Activated CD4-positive, alpha-beta T cell treated with anti-CD3 and anti-CD28 coated beads for 36 hours (primary cell): Measurements from ENCODE around the gene FOXJ1. TPM values are rescaled to one million over a fixed set of nuclear protein-coding genes. Genes with fewer than 3 reads are reported as not detected.

Experiments
- ATAC-seq: fragments of 200-7000 bp; cut with Tn5 transposase; one replicate; pipeline ENCODE4 v1.10.0; 2021; ENCODE audit warnings: mild to moderate bottlenecking, moderate library complexity
- CTCF ChIA-PET: fragments of 350-600 bp; sonication (Branson Sonifier 250); formaldehyde crosslinking; loops from one replicate; lab custom pipeline; 2021; ENCODE audit warnings: antibody characterized with exemption; lab: Charles Lee
- POLR2A ChIA-PET: fragments of 350-600 bp; sonication (Branson Sonifier 250); formaldehyde crosslinking; loops from one replicate; lab custom pipeline; 2021; ENCODE audit warnings: antibody characterized with exemption, inconsistent platforms; lab: Charles Lee
- DNase-seq: peaks from one replicate; pipeline ENCODE4 v3.0.0-alpha.2; 2020
- H3K27ac Mint-ChIP-seq: one replicate; pipeline ENCODE4 v1.8.0; 2021; ENCODE audit warnings: mixed read lengths
- H3K27me3 Mint-ChIP-seq: one replicate; pipeline ENCODE4 v1.8.0; 2021; ENCODE audit warnings: mixed read lengths
- H3K36me3 Mint-ChIP-seq: one replicate; pipeline ENCODE4 v1.8.0; 2021; ENCODE audit warnings: low read depth, mixed read lengths
- H3K4me1 Mint-ChIP-seq: one replicate; pipeline ENCODE4 v1.8.0; 2021; ENCODE audit warnings: mixed read lengths
- H3K4me3 Mint-ChIP-seq: one replicate; pipeline ENCODE4 v1.8.0; 2021; ENCODE audit warnings: mild to moderate bottlenecking, moderate library complexity, mixed read lengths
- H3K9me3 Mint-ChIP-seq: one replicate; pipeline ENCODE4 v1.8.0; 2021; ENCODE audit warnings: low read depth, mixed read lengths
- intact Hi-C, 2 experiments: fragments of 100-400 bp; cut with DNase I in 1 of 2; cut with micrococcal nuclease in 1 of 2; formaldehyde crosslinking; loops; one replicate each; pipeline versions ENCODE4 v1.14.2 to v1.15.1; 2022 to 2024; cut with DNase I, micrococcal nuclease
- total RNA-seq, 2 experiments: library from RNA; stranded (reverse); gene quantifications; one replicate each; pipeline ENCODE4 v1.2.3, GENCODE V29; 2021

Gene FOXJ1
- total RNA-seq, 2 experiments from 2014 or later = 0.47 to 0.53 TPM

DNA sequence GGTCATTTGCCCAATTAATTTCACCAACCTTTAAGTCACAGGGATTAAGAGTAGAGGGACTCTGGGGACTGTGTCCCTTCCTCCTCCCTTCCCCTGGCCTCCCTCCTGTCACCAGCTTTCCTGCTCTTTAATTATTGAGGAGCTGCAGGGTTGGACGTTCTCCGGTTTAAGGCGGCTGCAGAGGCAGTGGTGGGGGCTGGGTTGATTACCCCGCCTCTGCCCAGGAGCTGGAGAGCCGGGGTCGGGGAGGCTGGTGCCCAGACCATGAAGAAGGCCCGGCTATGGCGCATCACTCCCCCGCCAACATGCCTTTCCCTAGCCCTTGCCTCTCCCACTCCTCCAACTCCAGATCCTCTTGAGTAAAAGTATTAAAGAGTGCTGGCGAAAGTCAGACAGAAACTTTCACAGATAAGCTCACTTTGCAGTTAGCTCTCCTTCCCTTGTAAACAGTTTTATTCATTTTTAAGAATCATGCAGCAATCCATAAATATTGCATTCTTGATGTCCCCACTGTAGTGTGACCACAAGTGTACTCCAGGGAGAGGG, 1.1 kb upstream of the FOXJ1 start:
- no peaks in the 10 kb centered on the region for H3K9me3 Mint-ChIP-seq
- no peak for ATAC-seq
- no peak overlapping the region for H3K27ac Mint-ChIP-seq
- intact Hi-C loops = loop anchor here in 1 of 2 experiments (5.0 kb wide), 1 partner anchor 35 kb away; no protein-coding TSS in a partner anchor
- ChIA-PET CTCF (interaction anchor here (0.6 to 7.0 kb wide), 6 partner anchors 9 to 239 kb away, joined by 3 to 29 read pairs (median 4); no protein-coding TSS in a partner anchor), POLR2A (no interaction called here)
- no peak for DNase-seq
- peaks cover 9% of the 10 kb centered on the region for H3K27me3 Mint-ChIP-seq
- peaks cover 53% of the 10 kb centered on the region for H3K4me1 Mint-ChIP-seq
- peak overlapping the region; percentile 5 for H3K4me3 Mint-ChIP-seq
- no peaks in the 10 kb centered on the region for H3K36me3 Mint-ChIP-seq

DNA sequence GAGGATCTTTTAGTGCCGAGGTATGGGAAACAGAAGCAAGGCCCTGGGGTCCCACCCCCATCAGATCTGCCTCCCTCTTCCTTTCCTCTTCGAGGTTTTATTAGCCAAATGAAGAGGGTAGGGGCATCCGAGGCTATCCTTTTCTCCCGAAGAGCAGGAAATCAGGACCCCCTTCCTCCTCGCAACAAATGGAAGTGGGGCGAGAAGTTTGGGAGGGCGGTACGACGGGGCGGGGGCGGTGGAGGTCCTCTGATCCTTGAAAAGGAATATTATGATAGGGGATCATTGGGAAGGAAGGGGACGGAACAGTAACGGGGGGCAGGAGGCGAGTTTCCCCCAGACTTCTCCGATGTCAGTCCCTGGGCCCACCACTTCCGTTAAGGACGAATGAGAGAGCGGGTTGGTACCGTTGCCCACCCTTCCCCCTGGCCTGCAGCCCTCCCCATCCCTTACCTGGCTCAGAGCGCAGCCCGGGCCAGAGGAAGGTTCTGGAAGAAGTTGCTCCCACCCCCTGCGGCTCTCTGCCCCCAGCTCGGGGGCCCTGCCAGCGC, 309 bp downstream of the FOXJ1 start:
- intact Hi-C loops = loop anchor here (1.0 to 5.0 kb wide), 5 partner anchors 37 to 132 kb away; no protein-coding TSS in a partner anchor
- no peak for DNase-seq
- POLR2A ChIA-PET = interaction anchor here (0.8 to 1.0 kb wide), 2 partner anchors 39 to 128 kb away, joined by 3 to 4 read pairs; no protein-coding TSS in a partner anchor
- Mint-ChIP-seq H3K27me3 (peaks cover 9% of the 10 kb centered on the region), H3K9me3 (no peaks in the 10 kb centered on the region), H3K36me3 (no peaks in the 10 kb centered on the region), H3K27ac (no peak overlapping the region), H3K4me3 (peak overlapping the region; percentile 64), H3K4me1 (peaks cover 44% of the 10 kb centered on the region)
- ATAC-seq = peak; percentile 1
- CTCF ChIA-PET = interaction anchor here (1.0 to 7.0 kb wide), 4 partner anchors 15 to 139 kb away, joined by 3 to 29 read pairs (median 4); no protein-coding TSS in a partner anchor

- Mint-ChIP-seq H3K36me3 (no peaks in the 10 kb centered on the region), H3K27ac (no peak overlapping the region), H3K4me1 (peaks cover 43% of the 10 kb centered on the region), H3K4me3 (peak overlapping the region; percentile 64), H3K27me3 (peaks cover 9% of the 10 kb centered on the region), H3K9me3 (no peaks in the 10 kb centered on the region)
- ChIA-PET CTCF (interaction anchor here (0.6 to 1.2 kb wide), 3 partner anchors 14 to 135 kb away, joined by 3 to 5 read pairs (median 3); no protein-coding TSS in a partner anchor), POLR2A (interaction anchor here (0.7 kb wide), 1 partner anchor 126 kb away, joined by 4 read pairs; no protein-coding TSS in a partner anchor)
- ATAC-seq (peak; percentile 18), DNase-seq (peak; percentile 52)
- intact Hi-C loops = loop anchor here in 1 of 2 experiments (5.0 kb wide), 1 partner anchor 37 kb away; no protein-coding TSS in a partner anchor
Measured at GRCh38 chr17:76139801-76140660, 1.0 kb downstream of the FOXJ1 start.

DNA sequence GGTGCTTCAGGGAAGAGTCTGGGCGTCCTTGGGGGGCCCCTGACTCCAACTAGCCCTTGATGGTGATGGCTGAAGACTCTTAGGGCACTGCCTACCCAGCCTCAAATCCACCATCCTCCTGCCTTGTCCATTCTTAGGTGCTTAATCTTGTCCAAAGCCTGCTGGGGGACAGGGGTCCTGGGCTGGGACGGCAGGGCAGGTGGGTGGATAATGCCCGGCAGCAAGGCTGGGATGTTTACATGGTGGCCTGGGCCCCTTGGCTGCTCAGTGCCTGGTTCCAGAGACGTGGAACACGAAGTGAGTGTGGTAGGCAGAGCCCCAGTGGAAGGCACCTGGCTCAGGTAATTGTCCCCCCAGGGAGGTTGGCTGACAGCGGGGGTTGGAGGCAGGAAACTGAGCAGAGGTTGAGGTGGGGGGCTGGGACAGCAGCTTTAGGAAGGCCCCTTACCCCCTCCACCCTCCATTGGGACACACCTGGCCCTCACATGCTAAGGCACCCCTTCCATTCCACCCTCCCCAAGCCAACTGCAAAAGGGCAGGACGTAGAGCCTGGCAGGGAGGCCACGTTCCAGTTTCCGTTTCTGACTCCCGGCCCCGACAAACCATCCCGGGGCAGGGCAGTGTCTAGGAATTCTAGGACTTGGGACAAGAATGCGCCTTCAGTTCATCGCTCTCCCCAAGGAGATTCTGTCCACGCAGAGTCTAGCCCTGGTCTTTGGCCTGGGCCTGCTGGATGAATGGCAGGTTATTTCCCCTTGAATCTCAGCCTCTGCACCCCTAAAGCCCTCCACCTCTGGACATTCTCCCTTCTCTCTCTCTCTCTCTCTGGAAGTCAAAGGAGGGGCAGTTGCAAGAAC, 1.9 kb downstream of the FOXJ1 start:
- POLR2A ChIA-PET = interaction anchor here (1.7 kb wide), 1 partner anchor 133 kb away, joined by 3 read pairs; no protein-coding TSS in a partner anchor
- Mint-ChIP-seq H3K27ac (no peak overlapping the region), H3K27me3 (peaks cover 9% of the 10 kb centered on the region), H3K36me3 (no peaks in the 10 kb centered on the region), H3K4me3 (no peak overlapping the region), H3K4me1 (peaks cover 37% of the 10 kb centered on the region), H3K9me3 (no peaks in the 10 kb centered on the region)
- CTCF ChIA-PET = interaction anchor here (0.6 kb wide), 1 partner anchor 83 kb away, joined by 3 read pairs; no protein-coding TSS in a partner anchor
- intact Hi-C loops = no loop called here
- DNase-seq (no peak), ATAC-seq (no peak)

DNA sequence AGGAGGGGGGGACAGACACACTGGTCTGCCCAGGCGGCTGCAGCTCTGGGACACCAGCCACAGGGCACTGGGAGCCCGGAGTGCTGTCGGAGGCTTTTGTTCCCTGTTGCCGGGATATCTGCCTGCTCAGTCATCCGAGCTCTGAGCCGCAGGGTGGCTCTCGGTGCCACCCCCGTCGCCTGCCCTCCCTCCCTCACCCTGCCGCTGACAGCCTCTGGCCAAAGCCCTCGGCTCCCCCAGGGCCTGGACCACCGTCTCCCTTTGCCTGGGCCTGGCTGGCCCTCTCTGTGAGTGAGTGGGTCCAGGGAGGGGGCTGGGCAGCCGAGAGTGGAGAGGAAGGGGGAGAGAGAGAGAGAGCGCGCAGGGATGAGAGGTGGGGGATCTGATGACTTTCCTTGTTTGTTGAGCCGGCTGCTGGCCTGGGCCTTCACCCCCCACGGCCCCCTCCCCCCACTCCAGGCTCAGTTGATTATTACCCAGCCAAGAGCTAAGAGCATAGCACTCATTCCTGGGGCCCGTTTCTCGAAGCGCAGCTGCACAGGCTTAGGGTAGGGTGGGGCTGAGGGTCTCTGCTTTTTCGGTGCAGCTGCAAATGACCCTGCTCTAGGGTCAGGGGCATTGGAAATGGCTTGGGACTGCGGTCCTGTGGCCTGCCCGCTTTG, 2.7 kb downstream of the FOXJ1 start:
- Mint-ChIP-seq H3K4me1 (peaks cover 35% of the 10 kb centered on the region), H3K27ac (no peak overlapping the region), H3K9me3 (no peaks in the 10 kb centered on the region), H3K4me3 (no peak overlapping the region), H3K36me3 (no peaks in the 10 kb centered on the region), H3K27me3 (peaks cover 9% of the 10 kb centered on the region)
- CTCF ChIA-PET = interaction anchor here (0.6 kb wide), 1 partner anchor 83 kb away, joined by 3 read pairs; no protein-coding TSS in a partner anchor
- DNase-seq (no peak), ATAC-seq (no peak)
- intact Hi-C loops = no loop called here
- POLR2A ChIA-PET = interaction anchor here (1.7 kb wide), 1 partner anchor 134 kb away, joined by 3 read pairs; no protein-coding TSS in a partner anchor

DNA sequence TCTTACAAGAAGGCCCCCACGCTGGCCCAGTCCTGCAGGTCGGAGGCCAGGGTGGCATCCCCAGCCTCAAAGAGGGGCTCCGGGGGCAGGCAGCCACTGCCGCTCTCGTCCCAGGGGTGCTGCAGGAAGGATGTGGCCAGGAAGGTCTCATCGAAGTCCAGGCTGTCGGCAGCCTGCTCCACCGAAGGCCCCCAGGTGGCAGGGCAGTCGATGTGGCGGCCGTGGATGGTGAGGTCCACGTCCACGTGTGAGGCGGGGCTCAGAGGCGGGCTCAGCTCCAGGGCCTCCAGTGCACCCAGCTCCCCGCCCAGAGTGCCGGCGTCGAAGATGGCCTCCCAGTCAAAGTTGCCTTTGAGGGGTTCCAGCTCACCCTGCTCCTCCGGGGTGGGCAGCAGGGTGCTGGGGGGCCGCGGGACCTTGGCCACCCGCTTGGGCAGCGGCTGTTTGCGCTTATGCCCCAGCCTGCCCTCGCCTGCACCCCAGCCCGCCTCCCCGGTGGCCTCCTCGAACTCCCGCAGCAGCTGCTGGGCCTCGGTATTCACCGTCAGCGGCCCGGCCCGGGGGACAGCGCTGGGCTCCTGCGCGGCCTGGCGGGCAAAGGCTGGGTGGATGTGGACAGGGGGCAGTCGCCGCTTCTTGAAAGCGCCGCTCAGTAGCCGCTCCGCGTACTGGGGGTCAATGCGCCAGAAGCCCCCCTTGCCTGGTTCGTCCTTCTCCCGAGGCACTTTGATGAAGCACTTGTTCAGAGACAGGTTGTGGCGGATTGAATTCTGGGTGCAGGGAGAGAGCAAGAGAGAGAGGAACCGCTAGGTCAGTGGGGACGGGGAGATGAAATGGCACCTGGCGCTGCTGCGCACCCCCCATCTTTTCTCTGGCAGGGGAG, 3.5 kb downstream of the FOXJ1 start:
- Mint-ChIP-seq H3K9me3 (no peaks in the 10 kb centered on the region), H3K27me3 (peaks cover 9% of the 10 kb centered on the region), H3K36me3 (no peaks in the 10 kb centered on the region), H3K4me1 (peaks cover 28% of the 10 kb centered on the region), H3K4me3 (no peak overlapping the region), H3K27ac (no peak overlapping the region)
- POLR2A ChIA-PET = interaction anchor here (1.7 kb wide), 1 partner anchor 135 kb away, joined by 3 read pairs; no protein-coding TSS in a partner anchor
- DNase-seq = no peak
- CTCF ChIA-PET = interaction anchor here (0.7 kb wide), 1 partner anchor 143 kb away, joined by 3 read pairs; no protein-coding TSS in a partner anchor
- no peak for ATAC-seq
- intact Hi-C loops = no loop called here

- Mint-ChIP-seq H3K27me3 (peaks cover 9% of the 10 kb centered on the region), H3K9me3 (no peaks in the 10 kb centered on the region), H3K4me3 (no peak overlapping the region), H3K4me1 (peaks cover 23% of the 10 kb centered on the region), H3K36me3 (no peaks in the 10 kb centered on the region), H3K27ac (no peak overlapping the region)
- intact Hi-C loops = no loop called here
- POLR2A ChIA-PET = no interaction called here
- ATAC-seq (no peak), DNase-seq (no peak)
- CTCF ChIA-PET = interaction anchor here (0.7 kb wide), 1 partner anchor 144 kb away, joined by 3 read pairs; no protein-coding TSS in a partner anchor
Measured at GRCh38 chr17:76137001-76137350, 4.1 kb downstream of the FOXJ1 start.

DNA sequence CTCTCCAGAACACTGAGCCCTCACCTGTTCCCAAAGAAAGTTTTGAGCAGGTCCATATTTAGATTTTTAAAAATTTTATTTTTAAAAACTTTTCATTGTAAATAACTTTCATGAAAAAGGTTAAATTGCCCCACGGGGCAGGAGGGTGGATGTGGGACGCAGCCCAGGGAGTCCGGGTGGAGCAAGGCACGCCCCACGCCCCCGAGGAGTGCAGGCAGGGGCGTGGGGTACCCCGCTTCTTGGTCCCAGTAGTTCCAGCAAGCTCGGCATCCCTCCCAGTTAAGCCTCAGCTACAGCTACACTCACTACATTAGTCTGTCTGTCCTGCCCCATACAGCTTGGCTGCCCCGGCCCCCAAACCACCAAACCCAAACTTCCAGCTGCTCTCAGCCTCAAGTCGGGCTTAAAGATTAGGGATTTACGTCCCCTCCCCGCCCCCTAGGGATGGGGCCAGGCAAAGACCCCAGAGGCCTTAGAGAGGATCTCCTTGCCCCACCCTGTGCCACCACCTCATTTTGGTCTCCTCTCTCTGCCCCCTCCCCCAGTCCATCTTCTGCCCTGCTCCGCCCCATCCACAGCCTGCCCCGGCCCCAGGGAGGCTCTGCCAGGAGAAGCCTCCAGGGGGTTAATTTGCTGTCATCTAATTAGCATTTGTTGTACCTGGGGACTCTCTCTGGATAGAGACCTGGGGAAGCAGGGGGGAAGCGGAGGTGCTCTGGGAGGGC, 4.6 kb downstream of the FOXJ1 start:
- CTCF ChIA-PET = interaction anchor here (0.7 to 1.9 kb wide), 2 partner anchors 143 to 144 kb away, joined by 3 to 4 read pairs; no protein-coding TSS in a partner anchor
- POLR2A ChIA-PET = interaction anchor here (0.6 kb wide), 1 partner anchor 13 kb away, joined by 3 read pairs; no protein-coding TSS in a partner anchor
- intact Hi-C loops = no loop called here
- no peak for ATAC-seq
- Mint-ChIP-seq H3K9me3 (no peaks in the 10 kb centered on the region), H3K36me3 (no peaks in the 10 kb centered on the region), H3K27ac (no peak overlapping the region), H3K4me3 (no peak overlapping the region), H3K27me3 (peaks cover 9% of the 10 kb centered on the region), H3K4me1 (peaks cover 19% of the 10 kb centered on the region)
- no peak for DNase-seq

DNA sequence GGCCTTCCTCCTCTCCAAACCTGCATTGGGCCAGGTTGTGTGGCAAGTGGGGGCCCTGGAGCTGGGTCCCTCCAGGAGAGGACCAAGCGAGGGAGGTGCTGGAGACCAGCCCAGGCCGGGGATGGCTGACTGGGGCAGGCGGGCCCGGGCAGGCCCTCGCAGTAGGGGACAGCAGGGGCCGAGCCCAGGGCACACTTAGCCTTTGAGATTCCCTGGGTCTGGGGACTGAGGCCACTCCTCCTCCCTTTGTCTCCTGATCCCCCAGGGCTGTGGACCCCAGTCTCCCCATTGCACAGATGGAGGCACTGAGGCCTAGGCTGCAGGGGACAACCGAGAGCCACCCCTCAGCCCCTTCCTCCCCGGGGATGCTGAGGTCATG, 5.2 kb downstream of the FOXJ1 start:
- no peaks in the 10 kb centered on the region for H3K36me3 Mint-ChIP-seq
- H3K27ac Mint-ChIP-seq = no peak overlapping the region
- no peak for ATAC-seq
- DNase-seq = no peak
- intact Hi-C loops = no loop called here
- no peak overlapping the region for H3K4me3 Mint-ChIP-seq
- H3K9me3 Mint-ChIP-seq = no peaks in the 10 kb centered on the region
- H3K4me1 Mint-ChIP-seq = peaks cover 17% of the 10 kb centered on the region
- peaks cover 9% of the 10 kb centered on the region for H3K27me3 Mint-ChIP-seq
- ChIA-PET CTCF (interaction anchor here (1.9 kb wide), 1 partner anchor 144 kb away, joined by 4 read pairs; no protein-coding TSS in a partner anchor), POLR2A (interaction anchor here (0.6 kb wide), 1 partner anchor 12 kb away, joined by 3 read pairs; no protein-coding TSS in a partner anchor)
